ENCODE measurements around the gene CDH2. TPM values are rescaled to one million over a fixed set of nuclear protein-coding genes. Genes with fewer than 3 reads are reported as not detected.
A peak's percentile ranks its signal among the peaks of the same experiment; 100 is the strongest.

CDH2 gene
- 101 and 106 TPM in 2 replicates for total RNA-seq (2014; rRNA removed; shearing (Covaris generic))

DNA sequence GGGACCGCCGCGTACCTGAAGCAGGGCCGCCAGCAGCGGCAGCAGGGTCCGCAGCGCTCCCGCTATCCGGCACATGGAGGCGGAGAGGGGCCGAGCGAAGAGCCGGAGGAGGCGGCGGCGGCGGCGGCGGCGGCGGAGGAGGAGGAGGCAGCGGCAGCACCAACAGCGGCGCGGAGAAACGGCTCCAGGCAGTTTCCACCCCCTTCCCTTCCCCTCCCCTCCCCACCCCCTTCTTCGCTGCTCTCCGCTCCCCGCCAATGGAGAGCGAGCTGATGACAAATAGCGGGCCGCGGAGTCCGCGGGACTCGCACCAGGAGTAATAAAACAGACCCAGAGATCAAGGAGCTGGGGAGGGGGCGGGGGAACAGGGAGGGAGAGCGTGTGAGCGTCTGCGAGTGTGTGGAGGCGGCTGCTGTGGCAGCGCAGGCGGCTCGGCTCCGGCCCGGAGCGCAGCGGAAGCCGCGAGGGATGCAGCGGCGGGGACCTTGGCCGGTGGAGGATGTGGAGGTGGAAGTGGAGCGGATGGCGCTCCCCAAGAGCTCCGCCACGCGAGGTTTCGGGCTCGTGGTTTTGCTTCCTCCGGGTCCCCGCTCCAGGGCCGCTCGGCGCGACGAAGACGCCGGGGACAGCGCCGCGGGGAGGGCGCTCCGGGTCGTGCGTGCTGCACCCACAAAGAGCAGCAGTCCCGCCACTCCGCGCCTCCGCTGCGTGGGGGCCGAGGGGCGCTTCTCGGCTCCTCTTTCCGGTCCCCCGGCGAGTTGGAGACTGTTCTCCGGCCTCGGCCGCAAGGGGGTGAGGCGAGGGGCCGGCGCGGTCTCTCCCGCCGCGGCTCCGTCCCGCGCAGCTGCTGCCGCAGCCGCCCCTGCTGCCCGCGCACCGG, at the start of gene CDH2:
TSS of gene CDH2 (minus strand) at position 183 of the 880 bp plus-strand sequence. CDS start at position 75, 108 bp downstream.
- peaks cover 8% of the 10 kb centered on the region; the same call in 1 of the 2 replicates for H3K27me3 ChIP-seq (ENCODE audit: control insufficient read depth, insufficient read depth, low read length)

DNA sequence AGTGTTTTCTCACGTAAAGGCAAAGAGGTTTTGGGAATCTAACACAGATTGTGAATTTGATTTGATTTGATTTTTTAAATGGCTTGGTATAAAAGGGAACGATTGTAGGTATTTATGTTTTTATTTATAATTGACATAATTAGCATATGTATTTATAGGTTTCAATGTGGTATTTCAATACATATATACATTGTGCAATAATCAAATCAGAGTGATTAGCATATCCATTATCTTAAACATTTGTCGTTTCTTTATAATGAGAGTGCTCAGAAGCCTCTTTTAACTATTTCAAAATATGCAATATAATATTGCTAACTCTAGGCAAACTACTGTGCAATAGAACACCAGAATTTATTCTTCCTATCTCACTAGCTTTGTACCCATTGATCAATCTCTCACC, 35.1 kb upstream of the CDH2 start:
- DNase-seq: no peak
- Histone ChIP-seq H3K36me3 (replicated peaks; ENCODE audit: control insufficient read depth, insufficient read depth, low read length) (no peaks in the 10 kb centered on the region), H3K27me3 (ENCODE audit: control insufficient read depth, insufficient read depth, low read length) (no peaks in the 10 kb centered on the region), H3K4me3 (ENCODE audit: insufficient read depth, low read depth, low read length) (no peak overlapping the region)

More for the DNA sequence above, at the start of gene CDH2:
- Histone ChIP-seq H3K36me3 (replicated peaks; ENCODE audit: control insufficient read depth, insufficient read depth, low read length) (no peaks in the 10 kb centered on the region), H3K4me3 (ENCODE audit: insufficient read depth, low read depth, low read length) (peak within 1 kb of the TSS; percentile 89)
- DNase-seq: peak; percentile 90

DNA sequence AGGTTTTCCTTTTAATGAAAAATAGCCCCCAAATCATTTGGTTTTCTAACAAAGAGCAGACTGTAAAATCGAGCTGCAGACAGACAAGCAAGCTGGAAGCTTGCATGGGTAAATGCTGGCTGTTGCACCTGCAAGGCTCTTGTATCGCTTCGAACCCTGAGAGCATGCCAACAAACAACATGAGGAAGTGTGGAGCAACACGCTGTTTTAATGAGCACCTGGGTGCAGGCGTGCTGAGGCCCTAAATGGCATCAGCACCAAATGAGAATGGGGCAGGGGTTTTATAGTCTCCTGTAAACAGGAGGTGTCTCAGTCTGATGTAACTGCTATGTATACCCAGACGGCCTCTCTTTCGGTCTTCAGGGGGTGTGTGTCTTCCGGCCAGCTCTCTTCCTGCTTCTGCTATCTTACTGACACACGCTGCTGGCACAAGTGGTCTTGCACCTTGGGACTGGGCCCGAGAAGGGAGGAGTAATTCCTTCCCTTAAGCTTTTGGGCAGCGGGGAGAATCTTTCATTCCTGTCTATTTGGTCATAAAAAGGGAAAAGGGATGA, 31.9 kb upstream of the CDH2 start:
- Histone ChIP-seq H3K27me3 (ENCODE audit: control insufficient read depth, insufficient read depth, low read length) (no peaks in the 10 kb centered on the region), H3K4me3 (ENCODE audit: insufficient read depth, low read depth, low read length) (no peak overlapping the region), H3K36me3 (replicated peaks; ENCODE audit: control insufficient read depth, insufficient read depth, low read length) (no peaks in the 10 kb centered on the region)
- no peak for DNase-seq

DNA sequence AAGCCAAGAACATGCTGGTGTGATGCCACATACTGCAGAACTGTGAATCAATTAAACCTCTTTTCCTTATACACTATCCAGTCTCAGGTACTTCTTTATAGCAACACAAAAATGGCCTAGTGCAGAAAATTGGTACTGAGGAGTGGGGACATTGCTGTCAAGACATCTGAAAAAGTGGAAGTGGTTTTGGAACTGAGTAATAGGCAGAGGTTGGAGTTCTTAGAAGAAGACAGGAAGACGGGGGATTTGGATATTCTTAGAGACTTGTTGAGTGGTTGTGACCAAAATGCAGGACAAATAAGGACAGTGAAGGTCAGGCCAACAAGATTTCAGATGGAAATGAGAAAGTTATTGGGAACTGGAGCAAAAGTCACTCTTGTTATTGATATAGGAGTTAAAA, 31.3 kb upstream of the CDH2 start:
- H3K27me3 ChIP-seq (ENCODE audit: control insufficient read depth, insufficient read depth, low read length): no peaks in the 10 kb centered on the region
- H3K36me3 ChIP-seq (replicated peaks; ENCODE audit: control insufficient read depth, insufficient read depth, low read length): no peaks in the 10 kb centered on the region
- H3K4me3 ChIP-seq (ENCODE audit: insufficient read depth, low read depth, low read length): no peak overlapping the region
- DNase-seq: no peak

DNA sequence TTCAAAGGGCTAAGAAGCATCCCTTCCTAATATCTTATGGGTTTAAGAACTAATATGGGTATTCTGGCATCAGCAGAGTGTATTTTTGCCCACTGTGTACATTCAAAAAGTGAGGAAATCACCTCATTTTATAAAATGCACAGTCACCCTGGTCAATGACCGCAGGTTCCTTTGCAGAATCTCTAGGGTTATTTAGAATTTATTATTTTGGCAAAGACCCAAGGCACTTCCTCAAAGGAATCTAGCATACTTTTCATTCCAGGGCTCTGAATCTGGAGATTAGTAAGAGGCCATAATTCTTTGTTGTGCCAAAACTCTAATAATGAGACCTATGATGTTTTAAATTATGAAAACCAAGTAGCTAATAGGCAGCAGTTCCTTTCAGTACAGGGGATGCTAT, 27.2 kb upstream of the CDH2 start:
- H3K4me3 ChIP-seq (ENCODE audit: insufficient read depth, low read depth, low read length): no peak overlapping the region
- H3K27me3 ChIP-seq (ENCODE audit: control insufficient read depth, insufficient read depth, low read length): no peaks in the 10 kb centered on the region
- no peak for DNase-seq
- no peaks in the 10 kb centered on the region for H3K36me3 ChIP-seq (replicated peaks; ENCODE audit: control insufficient read depth, insufficient read depth, low read length)

DNA sequence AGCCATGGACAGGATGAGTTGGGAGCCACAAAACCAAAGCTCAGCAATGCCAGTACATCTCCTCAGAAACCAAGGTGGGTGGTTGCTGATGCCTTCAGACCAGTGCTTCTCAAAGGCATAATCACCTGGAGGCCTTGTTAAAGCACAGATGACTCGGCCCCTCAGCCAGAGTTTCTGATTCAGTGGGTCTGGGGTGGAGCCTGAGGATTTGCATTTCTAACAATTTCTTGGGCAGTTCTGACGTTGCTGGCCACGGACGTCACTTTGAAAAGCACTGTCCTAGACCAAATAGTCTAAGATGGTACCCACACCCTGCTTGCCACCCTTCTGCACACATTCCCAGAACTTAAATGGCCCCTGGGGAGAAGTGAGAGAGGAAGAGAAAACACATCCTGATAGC, 24.1 kb upstream of the CDH2 start:
- Histone ChIP-seq H3K4me3 (ENCODE audit: insufficient read depth, low read depth, low read length) (no peak overlapping the region), H3K36me3 (replicated peaks; ENCODE audit: control insufficient read depth, insufficient read depth, low read length) (no peaks in the 10 kb centered on the region), H3K27me3 (ENCODE audit: control insufficient read depth, insufficient read depth, low read length) (no peaks in the 10 kb centered on the region)
- no peak for DNase-seq

DNA sequence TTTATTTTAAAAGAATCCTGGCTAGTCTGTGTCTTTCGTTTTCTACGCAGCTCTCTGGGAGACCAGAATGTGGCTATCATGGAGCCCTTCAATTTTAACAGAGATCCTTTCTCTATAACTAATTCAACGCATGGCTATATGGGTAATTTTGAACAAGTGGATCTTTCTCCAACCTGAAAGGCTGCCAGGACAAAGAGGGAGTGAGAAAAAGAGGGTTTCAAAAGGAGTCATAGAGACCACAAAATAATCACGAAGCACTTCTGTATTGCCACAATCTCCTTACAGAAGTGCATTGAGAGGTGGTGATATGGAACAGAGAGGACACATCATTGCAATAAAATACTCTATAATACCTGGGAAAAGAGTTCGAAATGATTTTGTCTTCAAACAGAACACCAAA, 21.7 kb upstream of the CDH2 start:
- no peaks in the 10 kb centered on the region for H3K36me3 ChIP-seq (replicated peaks; ENCODE audit: control insufficient read depth, insufficient read depth, low read length)

DNA sequence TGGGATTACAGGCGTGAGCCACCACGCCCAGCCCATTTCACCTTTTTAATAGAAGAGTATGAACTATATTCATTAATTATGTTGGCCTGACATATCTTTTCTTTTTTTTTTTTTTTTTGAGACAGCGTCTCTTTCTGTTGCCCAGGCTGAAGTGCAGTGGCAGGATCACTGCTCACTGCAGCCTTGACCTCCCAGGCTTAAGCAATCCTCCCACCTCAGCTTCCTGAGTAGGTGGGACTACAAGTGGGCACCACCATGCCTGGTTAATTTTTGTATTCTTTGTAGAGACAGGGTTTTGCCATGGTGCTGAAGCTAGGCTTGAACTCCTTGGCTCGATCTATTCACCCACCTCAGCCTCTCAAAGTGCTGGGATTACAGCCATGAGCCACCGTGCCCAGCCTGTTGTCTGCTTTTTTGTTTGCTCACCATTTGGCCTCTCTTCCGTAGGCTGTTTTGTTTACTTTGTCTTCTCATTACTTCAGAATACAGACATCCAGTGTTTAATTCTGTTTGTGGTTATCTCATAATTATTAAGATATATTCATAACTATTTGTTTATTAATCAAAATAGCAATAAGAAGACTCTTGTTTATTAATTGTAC, 16.3 kb upstream of the CDH2 start:
- DNase-seq: no peak
- H3K27me3 ChIP-seq (ENCODE audit: control insufficient read depth, insufficient read depth, low read length): no peaks in the 10 kb centered on the region
- no peaks in the 10 kb centered on the region for H3K36me3 ChIP-seq (replicated peaks; ENCODE audit: control insufficient read depth, insufficient read depth, low read length)
- no peak overlapping the region for H3K4me3 ChIP-seq (ENCODE audit: insufficient read depth, low read depth, low read length)

More for the DNA sequence above, 21.7 kb upstream of the CDH2 start:
- no peak for DNase-seq
- Histone ChIP-seq H3K4me3 (ENCODE audit: insufficient read depth, low read depth, low read length) (no peak overlapping the region), H3K27me3 (ENCODE audit: control insufficient read depth, insufficient read depth, low read length) (no peaks in the 10 kb centered on the region)

DNA sequence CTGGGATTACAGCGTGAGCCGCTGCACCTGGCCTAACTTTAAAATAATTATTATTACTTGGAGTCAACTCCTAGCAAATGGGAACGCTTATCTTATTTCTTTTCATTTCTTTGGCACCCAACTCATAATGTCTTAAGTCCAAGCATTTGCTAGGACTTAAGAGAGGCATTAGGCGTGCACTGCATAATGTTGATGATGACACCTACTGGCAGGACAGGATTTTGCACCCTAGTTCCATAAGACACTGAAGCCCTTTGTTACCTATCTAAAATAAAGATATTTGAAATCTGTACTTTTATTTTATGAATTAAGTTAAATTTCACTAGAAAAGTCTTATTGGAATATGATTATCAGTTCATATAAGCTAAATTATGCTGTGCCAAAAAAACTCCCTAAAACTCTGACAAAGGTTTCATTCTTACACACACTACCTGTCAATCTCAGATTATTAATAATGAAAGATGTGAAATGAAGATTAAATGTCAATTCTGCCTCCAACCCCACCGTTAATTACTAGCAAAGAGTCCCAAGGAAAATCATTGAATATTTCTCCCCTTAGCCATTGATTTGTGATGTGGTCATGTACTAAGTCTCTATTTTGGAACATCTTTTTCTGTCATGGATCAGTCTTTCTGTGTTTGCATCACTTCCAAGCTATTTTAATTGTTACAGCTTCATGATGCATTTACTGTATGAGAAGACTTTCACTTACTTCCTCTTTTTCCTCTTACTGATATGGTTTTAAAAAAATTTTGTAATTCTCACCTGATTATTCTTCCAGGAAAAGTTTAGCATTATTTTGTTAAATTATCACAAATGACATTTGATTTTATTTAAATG, 12.7 kb upstream of the CDH2 start:
- Histone ChIP-seq H3K27me3 (ENCODE audit: control insufficient read depth, insufficient read depth, low read length) (no peaks in the 10 kb centered on the region), H3K36me3 (replicated peaks; ENCODE audit: control insufficient read depth, insufficient read depth, low read length) (no peaks in the 10 kb centered on the region), H3K4me3 (ENCODE audit: insufficient read depth, low read depth, low read length) (no peak overlapping the region)
- peak; percentile 41 for DNase-seq

DNA sequence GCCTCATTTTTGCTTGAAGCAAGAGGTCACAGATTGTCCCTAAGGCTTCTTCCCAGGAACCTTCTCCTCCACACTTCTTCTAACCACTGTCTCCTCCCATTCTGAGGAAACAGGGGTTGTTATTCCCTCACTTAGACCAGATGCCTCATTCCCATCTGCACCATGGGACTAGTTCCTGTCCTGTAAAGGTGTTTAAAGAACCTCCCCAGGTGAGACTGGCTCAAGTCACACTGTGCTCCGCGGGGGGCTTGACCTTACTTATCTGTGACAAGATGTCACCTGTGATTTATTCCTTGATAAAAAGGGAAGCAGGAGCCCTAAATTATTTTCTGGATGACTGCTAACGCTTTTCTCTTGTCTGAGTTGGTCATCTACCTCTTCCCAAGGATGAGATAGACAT, 8.2 kb upstream of the CDH2 start:
- DNase-seq: no peak
- Histone ChIP-seq H3K4me3 (ENCODE audit: insufficient read depth, low read depth, low read length) (no peak overlapping the region), H3K36me3 (replicated peaks; ENCODE audit: control insufficient read depth, insufficient read depth, low read length) (no peaks in the 10 kb centered on the region), H3K27me3 (ENCODE audit: control insufficient read depth, insufficient read depth, low read length) (no peaks in the 10 kb centered on the region)

DNA sequence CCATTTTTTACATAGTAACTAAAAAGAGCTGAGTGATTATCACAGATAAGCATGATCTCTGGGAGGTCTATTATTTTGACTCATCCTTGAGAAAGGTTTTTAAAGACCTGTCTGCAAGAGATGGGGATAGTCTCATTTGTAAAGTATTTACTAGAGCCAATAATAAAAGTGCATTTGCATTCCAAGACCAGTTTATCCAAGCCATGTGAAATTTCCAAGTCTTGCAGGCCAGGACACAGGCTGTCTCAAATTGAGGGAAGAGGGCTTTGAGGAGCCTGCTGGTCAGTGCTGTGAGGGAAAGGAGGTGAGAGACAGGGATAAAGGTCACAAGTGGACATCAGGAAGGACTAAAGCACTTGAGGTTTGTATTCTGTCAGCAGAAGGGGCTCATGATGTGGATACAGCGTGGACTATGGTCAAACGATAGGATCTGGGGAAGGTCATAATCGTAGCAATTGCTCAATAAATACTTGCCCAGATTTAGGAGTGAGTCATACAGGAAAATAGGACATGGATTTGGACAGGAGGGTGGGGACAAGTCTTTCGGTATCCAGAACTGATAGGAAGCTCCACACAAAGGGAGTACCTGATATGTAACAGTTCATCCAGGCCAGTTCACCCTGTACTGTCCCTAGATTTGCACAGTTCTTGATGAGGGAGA, 6.6 kb upstream of the CDH2 start:
- Histone ChIP-seq H3K4me3 (ENCODE audit: insufficient read depth, low read depth, low read length) (no peak overlapping the region), H3K36me3 (replicated peaks; ENCODE audit: control insufficient read depth, insufficient read depth, low read length) (no peaks in the 10 kb centered on the region), H3K27me3 (ENCODE audit: control insufficient read depth, insufficient read depth, low read length) (no peaks in the 10 kb centered on the region; the same call in 1 of the 2 replicates)
- no peak for DNase-seq

DNA sequence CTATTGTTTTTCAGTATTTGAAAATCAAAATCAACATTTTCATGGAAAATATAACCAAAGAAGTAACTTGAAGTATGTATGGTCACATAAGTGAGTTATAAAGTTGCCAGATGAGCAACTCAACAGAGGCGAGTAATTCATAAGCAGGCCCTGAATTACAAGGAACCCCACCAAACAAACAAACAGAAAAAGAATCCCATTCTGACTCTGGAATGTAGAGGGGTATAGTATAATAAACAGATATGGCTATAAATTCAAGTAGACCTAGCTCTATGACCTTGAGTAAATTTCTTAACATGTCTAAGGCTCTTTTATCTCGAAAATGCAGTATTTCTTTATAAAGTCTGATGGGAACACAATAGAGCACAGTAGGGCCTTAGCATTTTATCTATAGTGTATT, 4.7 kb upstream of the CDH2 start:
- no peak for DNase-seq
- Histone ChIP-seq H3K4me3 (ENCODE audit: insufficient read depth, low read depth, low read length) (no peak overlapping the region), H3K27me3 (ENCODE audit: control insufficient read depth, insufficient read depth, low read length) (no peaks in the 10 kb centered on the region; the same call in 1 of the 2 replicates), H3K36me3 (replicated peaks; ENCODE audit: control insufficient read depth, insufficient read depth, low read length) (no peaks in the 10 kb centered on the region)

DNA sequence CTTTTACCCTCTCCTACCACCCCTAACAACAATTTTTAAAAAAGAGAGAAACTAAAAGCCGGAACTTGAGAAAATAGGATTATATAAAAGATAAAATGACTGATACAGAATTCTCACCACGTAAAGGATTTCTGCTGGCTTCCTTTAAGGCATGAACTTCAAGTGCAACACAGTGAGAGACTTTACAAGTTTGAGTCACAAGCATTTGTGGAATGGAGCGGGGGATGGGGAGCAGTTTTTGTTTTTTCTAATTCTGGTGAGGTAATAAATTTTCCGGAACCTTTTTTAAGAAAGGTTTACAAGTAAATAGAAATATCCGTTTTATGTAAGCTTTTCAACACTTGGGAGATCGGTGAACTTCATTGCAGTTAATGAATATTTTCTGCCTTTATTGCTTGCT, 1.8 kb upstream of the CDH2 start:
- H3K36me3 ChIP-seq (replicated peaks; ENCODE audit: control insufficient read depth, insufficient read depth, low read length): no peaks in the 10 kb centered on the region
- peaks cover 8% of the 10 kb centered on the region; the same call in 1 of the 2 replicates for H3K27me3 ChIP-seq (ENCODE audit: control insufficient read depth, insufficient read depth, low read length)
- peak overlapping the region; percentile 55 for H3K4me3 ChIP-seq (ENCODE audit: insufficient read depth, low read depth, low read length)
- peak; percentile 25 for DNase-seq

Data from H7 (cell line).